NCI-H510A treated with DMSO at 0.1 percent for 48 hours (cell line): ENCODE results near the gene PSMA2.

Experiments used
- DNase-seq: peaks from one replicate; lab custom pipeline; 2025; lab: John Stamatoyannopoulos, UW

The PSMA2 gene

DNA sequence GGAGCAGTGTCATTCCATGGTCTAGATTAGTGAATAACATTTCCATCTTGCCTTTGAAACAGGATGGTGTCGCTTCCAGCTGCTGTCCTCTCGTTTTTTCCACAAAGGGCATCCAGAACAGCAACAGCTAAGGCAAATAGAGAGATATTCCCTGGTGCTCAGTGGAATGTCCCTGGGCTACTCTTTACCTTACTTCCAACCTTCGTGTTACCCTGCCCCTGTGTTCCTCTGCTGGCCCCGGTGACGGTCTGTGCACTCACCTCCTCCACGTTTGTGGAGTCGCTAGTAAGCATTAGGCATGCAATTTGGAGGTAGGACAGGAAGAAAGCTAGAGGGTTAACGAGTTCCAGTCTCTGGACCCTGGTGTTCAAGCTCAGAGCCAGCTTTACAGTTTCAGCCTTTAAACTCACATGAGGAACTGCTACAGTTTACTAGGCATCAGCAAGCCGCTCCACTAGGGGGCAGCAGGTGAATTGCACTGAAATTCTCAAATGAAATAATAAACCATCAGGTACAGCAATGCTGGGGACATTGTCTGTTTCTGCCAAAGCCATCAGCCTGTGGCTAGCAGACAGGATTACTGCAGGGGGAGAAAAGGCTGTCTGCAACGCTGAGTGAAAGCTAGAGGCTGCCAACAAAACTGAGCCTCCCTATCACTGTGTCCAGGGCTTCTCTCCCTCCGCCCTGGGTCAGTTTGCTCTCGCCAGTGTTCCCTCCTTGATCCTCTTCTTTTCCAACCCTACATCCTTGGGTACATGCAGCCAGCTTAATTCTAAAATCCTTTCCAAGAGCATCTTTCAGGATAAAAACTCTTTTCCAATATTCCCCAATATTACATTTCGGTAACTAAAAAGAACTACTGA lies 9.2 kb upstream of the PSMA2 start:
- DNase-seq: peak; percentile 54

DNA sequence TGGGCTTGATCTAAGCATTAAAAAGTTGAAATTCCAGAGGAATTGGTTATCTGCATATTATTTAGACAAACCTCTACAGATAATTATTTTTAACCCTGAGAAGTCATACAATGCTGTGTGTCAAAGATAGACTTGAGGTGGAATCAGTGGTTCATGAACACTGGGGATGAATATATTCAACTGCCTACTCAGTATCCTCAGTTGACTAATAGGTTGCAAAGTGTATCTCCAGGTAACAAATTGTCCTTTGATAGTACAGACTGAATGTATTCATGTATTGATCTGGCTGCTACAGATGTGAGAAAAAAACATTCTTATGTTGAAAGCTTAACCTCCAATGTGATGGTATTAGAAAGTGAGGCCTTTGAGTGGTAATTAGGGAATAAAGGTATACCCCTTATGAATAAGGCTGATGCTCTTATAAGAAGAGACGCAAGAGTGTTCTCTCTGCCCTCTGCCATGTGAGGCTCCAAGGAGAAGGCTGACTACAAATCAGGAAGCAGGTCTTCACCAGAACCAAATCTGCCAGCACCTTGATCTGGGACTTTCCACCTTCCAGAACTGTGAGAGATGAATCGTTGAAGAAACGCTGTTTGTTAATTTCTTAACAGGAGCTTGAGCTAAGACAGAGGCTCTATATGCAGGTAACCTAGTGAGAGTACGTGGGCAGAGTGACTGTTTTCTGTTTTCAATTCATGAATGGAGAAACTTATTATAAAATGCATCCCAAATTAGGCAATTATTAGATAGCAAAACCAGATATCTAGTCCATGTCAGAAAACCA lies 7.7 kb upstream of the PSMA2 start:
- no peak for DNase-seq

DNA sequence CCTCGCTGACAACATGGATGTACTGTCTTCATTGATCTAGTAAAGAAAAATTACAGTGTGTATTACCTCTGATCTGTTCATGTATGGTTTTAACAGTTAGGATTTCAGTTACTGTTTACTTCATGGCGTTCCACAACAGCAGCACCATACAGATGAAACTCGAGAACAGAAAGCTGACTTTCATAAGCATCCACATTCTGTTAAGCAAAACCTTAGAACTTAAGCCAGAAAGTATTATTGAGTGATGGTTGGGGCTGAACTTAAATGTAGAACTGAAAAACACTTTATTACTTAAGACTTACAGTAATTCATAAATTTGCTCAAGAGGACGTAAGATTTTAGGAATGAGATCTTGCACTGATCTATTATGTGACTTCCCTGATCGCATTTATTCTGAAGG lies 3.9 kb upstream of the PSMA2 start:
- no peak for DNase-seq

DNA sequence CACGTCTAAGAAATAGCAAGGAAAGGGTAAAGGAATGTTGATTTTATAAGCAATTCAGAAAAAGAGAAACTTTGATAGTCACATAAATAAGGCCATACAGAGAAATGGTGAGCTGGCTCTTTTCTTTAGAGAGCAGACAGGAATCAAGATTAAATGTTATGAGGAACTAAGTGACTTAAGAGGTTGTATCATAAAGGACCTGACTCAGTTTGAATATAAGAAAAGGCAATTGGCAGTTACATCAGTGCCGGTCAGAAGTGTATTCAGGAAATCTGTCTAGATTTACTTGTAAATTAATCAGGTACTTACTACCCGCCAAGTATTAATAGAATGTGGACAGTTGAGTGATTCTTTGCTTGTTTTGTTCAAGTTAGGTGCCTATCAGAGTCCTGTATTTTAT lies 2.3 kb upstream of the PSMA2 start:
- DNase-seq: no peak

DNA sequence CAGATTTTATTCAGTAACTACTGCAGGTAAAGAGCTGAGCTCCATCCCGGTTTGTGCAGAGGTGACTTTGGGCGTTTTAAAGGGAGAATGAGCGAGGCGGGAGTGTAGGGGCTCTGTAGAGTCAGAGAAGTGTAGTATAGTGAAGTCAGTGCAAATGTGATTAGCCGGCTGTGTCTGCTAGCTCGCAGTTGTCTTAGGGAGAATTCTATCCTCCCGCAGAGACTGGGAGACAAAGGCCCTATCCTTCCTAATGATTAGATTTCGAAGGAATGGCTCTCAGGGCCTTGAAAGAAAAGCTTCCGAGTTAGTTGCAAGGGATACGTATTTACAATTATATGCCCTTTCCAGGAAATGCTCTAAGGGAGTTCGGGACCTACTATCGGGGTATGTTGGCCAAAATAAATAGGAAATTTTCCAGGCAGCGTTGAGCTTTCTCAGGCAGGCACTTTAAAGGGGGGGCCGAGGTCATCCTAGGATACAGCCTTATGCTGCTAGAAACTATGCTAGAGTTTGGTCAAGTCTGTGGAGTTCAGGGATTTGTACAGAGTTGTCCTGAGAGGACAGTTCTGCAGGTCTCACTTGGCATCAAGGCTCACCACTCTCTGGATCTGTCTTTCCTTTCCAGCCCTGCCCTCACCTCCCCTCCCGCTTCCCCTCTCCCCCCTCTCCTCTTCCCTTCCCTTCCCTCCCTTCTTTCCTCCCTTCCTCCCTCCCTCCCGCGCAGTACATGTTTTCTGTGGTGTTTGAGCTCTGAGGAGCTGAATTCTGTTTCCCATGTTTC lies 1.0 kb upstream of the PSMA2 start:
- peak; percentile 6 for DNase-seq

DNA sequence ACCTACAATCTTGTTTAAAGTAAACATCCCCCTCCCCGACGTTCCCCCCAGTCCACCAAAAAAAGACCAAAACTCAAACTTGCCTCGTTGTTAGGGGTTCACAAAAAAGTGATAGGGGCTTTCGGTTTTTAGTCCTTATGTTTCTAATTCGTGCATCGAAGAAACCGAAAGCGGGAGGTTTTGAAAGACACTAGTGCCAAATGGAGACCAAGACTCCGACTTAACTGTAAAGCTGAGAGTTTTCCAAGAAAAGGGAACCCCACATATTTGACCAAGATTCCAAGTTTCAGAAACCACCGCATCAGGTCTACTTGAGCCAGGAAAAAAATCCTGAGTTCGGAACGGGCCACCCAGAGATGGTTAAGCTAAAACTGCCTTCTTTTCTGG lies 534 bp downstream of the PSMA2 start:
- no peak for DNase-seq

DNA sequence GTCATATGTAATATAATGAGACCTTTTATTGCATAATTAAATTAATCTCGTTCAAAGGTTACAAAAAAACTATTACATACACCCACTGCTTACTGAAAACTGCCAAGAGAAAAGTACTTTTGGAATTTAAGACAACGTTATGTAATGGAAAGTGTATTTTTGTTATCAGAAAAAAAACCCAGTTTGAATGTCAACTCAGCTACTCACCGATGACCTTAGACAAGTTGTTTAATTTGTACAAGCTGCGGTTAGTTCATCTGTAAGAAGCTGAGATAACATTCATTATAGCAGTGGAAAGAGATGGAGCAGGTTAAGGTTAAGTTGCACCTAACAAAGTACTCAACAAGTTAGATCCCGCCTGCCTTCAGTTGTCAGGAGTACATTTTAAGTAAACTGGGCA lies 1.1 kb downstream of the PSMA2 start:
- DNase-seq: no peak

DNA sequence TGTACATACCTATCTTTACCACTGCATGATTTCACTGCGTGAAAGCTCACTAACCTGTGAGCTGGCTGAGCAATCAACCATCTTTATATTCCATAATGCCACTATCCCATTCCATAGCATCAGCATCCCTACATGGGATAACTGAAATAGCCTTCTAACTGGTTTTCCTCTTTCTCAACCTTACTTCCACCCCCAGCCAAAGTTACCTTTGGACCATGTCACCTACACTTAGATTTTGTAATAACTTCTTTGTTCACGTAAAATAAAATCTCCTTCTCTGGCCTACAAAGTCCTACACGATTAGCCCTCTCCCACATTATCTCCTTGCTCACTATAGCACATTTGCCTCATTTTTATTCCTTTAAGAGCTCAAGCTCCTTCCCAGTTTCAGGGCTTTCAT lies 2.5 kb downstream of the PSMA2 start:
- no peak for DNase-seq

DNA sequence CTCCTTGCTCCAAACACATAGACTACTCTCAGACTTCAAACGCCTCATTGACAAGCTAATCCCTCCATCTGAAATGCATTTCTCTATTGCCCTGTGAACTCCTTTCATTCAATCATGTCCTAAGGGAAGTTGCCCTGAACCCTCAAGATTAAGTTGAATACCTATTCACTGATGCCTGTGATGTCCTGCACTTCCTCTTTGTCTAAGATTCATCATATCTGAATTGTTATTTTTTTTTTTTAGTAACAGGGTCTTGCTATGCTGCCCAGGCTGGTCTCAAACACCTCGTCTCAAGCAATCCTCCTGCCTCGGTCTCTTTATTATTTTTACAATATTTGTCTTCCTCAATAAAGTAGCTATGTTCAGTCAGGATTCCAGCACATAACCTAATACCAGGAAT lies 3.2 kb downstream of the PSMA2 start:
- no peak for DNase-seq

DNA sequence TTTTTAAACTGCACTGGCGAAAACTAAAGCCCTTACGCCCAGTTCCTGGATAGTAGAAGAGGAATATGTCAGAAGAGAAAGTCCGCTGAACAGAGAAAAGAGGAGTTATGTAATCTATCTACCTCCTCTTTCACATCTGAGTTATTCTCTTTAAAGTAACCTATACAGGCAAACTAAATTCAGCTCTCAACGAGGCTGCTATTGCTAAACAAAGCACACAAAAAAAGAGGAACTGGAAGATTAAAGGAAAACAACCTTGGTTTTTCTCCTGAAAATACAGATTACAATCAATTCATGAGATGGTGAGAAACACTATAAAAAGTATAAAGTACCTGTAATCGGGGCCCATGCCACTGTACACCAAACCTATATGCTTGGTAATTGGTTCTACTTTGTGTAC lies 5.8 kb downstream of the PSMA2 start:
- DNase-seq: no peak

DNA sequence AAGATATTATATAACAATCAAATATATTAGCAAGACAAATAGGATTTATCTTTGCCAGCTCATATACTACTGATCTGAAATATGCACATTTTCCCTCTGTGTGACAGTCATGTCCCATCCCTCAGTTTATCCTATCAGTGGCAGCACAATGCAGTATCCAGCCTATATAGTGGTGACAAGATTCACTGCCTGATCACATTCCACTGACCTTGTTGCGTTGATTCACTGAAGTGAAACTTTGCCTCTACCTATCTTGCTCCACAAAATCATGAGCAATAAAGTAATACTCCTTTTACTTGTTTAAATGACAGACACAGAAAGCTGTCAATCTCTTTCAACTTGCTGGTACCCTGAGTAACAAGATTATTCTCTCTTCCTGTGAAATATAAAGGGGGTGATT lies 6.3 kb downstream of the PSMA2 start:
- DNase-seq: no peak

DNA sequence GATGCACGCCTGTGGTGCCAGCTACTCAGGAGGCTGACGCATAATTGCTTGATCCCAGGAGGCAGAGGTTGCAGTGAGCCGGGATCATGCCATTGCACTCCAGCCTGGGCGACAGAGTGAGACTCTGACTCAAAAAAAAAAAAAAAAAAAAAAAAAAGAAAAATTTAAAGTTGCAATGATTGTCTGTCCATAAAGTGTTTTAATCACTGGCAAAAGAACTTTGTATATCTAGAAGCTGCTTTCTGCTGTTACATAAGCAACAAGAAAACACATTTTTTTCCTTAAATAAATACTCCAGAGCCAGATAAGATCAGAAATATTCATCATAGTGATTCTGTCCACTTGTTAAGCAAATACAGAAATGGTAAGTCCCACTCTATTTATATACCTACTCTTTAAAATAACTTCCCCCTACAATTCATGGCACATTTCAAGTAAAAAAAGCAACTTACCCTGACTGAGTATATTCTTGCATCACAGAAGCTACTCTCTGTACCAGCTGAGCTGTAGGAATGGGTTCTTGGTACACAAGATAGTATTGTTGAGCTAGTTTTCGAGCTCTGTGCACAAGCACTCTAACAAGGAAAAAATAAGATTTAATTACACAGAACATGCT lies 7.6 kb downstream of the PSMA2 start:
- no peak for DNase-seq

DNA sequence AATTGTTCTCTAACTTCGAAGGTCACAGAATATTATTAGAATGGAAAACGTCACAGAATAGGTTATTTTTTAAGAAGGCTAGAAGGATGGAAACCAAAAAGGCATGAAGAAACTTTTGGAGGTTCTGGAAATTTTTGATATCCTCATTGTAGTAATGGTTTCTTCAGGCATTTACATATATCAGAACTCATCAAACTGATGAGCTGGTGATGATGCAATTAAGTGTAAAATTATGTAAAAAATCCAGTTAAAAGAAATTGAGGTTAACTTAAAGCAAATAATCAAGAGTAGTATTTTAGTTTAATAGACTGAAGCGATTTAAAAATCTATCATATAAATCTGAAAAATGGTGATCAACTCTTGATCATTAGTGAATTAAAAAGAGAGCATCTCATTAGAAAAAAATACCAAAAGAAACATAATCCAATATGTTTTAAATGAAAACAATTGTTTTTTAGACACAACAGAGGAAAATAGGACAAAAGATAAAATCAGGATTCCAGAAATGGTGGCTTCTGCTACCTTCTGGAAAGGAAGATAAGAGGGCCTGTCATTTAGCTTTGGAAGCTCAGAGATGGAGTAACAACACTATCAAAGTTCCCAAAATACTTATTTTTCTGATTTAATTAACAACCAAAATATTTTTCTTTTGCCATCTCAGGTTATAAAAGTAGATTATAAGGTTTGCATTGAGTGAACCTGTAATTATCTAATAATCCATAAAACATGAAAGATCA lies 9.8 kb downstream of the PSMA2 start:
- DNase-seq: no peak

DNA sequence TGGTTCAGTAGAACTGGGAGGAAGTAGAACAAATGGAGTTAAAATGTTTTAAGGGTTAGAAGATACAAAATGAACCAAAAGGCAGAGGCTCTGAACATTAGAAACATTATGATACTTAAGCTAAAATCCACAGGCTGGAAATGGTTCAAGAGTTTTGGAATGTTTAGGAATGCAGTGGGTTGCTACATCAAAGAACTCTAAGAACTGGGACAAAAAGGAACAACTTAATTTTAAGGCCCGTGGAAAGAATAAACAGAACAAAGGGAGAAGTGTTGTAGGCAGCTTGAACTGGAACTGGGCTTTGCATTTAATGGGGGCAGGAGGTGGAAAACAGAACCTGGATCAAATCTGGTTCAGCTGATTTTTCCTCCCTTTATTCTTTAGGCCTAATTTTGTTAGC lies 16.6 kb downstream of the PSMA2 start:
- no peak for DNase-seq

DNA sequence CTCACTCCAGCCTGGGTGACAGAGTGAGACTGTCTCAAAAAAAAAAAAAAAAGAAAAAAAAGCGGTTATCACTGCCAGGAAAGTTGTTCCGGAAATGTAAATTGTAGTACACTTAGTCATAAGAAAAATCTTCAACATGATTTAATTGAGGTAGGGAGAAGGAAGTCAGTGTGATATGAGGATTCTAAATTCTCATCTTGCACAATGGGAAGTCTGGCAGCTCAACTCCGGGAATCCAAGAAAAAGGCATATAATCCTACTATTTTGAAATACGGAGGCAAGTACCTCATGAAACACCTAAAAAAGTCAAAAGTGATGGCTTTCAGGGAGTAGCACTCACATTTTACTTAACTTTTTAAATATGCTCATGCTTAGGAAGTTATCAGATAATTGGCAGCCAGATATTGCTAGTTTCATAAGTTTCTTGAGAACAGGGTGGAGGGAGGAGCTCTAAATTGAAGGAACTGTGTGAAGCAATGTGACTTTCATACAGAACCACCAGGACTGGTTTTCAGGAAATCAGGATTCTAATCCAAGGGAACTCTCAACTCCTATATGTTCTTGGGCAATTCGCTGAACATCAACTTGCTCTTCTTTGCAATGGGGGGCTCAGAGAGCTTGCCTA lies 17.4 kb downstream of the PSMA2 start:
- DNase-seq: no peak

DNA sequence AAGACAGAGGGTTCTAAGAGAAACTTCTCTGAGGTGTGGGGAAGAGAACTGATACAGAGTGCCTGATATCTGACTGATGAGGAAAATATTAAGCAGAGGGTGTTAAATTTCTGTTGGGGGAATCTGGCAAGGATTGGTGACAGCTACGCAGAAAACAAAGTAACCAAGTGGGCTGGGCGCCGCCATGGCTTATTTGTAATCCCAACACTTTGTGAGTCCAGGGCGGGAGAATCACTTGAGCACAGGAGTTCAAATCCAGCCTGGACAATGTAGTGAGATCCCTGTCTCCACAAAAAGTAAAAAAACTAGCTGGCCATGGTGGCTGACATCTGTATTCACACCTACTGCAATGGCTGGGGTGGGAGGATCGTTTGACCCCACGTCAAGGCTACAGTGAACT lies 18.0 kb downstream of the PSMA2 start:
- DNase-seq: no peak

DNA sequence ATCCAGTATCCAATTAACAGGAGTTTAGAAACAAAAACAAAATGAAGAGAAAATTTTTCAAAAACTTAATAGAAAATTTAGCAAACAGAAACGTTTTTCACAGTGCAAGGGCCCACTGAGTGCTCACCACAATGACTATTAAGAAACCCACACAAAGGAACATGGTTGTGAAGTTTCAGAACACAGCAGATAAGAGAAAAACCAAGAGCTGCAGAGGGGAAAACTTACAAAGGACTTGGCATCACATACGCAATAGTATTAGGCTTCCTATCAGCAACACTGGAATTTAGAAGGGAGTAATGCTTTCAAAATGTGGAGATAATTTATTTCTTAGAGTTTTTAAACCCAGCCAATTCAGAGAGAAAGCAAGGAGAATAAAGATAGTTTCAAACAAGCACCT lies 18.4 kb downstream of the PSMA2 start:
- DNase-seq: no peak

DNA sequence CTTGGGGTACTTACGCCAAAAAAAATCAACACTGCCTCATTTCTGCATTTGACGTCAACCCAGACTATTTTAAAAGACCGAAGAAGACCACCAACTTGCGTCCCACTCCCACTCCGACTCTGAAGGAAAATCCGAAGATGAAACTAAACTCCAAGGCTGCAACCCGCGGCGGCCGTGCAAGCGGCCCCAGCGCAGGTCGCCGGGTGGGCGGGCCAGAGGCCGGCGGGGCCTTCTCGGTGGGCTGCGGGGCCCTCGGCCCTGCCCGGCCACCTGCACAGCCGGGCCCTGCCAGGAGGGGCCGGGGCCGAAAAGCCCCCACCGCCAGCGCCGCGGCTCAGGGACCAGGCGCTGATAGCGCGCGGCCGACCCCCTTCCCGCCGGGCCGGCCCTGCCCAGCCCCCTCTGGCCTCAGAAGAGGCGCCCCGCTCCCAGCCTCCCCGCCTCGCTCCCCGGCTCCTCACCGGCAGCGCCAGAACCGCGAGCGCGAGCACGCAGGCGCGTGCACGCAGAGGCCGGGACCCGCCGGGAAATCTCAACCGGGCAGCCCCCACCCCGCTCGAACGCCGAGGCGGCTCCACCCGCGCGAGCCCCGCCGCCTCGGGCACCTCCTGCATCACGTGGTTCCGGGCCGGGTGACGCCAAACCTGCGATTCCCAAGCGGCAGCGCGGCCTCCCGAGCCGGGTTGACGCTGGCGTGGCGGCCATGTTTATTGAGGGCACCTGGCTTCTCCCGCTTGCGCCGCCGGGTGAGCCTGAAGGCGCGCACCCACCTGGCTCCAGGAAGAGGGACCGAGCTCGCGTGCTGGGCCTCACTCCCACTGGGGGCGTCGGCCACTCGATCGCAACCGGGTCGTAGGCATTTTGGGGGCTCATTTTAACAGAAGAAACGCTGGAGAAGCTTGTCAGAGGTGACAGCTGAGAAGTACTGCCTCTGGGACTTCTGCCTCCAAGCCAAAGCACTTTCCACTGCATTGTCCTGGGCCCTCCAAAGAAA lies 20.2 kb downstream of the PSMA2 start, which contains the start of gene C7orf25:
Gene C7orf25 (minus strand): TSS at position 617 of the 994 bp plus-strand sequence. CDS start 1,170 bp downstream, outside the sequence.
- peak; percentile 90 for DNase-seq

DNA sequence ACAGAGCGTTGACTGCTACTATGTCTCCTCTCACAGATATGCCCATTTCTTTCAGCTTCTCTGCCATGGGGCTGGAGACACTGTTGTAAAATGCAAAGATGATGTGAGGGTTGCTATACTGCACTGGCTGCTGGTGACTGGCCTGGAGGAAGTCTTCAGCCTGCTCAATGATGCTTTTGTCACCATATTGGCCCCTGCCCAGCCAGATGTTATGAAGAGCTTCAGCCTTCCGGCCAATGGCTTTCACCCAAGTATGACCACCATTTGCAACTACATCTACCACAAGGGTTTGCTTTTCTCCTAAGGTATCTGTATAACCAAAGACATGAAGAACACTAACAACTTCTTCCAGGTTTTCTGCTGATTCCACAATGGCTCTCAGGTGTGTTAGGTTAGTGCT lies 21.7 kb downstream of the PSMA2 start:
- DNase-seq: no peak

DNA sequence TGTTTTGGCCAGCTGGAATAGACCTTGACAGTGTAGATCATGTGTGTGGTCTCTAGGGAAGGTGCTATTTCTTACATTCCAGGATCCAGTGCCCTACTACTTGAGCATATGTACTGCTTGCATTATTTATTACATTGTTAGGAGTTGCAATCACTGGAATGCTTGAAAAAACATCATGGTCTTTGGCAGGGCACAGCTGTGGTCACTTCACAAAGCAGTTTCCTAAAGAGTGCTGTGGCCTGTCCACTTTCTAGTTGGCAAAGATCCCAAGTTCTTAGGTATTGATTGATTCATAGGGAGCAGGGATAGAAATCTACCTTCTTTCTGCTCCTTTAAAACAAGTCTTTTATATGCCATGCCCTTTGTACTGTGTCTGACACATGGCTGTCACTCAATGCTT lies 24.7 kb downstream of the PSMA2 start:
- DNase-seq: no peak
